Measurements from ENCODE around the gene TTC39A.

GRCh38 chr1:51331206-51332100 is 1.1 kb upstream of the TTC39A start:
- TF ChIP-seq TARDBP (IDR thresholded peaks at IDR 0.05) (no peak), FOXM1 (IDR thresholded peaks at IDR 0.05; ENCODE audit: borderline replicate concordance) (no peak), BHLHE40 (IDR thresholded peaks at IDR 0.05; ENCODE audit: borderline replicate concordance) (no peak), SP1 (IDR thresholded peaks at IDR 0.05) (no peak), CTBP1 (IDR thresholded peaks at IDR 0.05; ENCODE audit: borderline replicate concordance) (no peak), PKNOX1 (IDR thresholded peaks at IDR 0.05) (no peak), SUZ12 (IDR thresholded peaks at IDR 0.05) (no peak), FOXK2 (IDR thresholded peaks at IDR 0.05) (no peak), ZNF384 (IDR thresholded peaks at IDR 0.05) (no peak), HDGF (IDR thresholded peaks at IDR 0.05; ENCODE audit: borderline replicate concordance) (no peak), ARNT (IDR thresholded peaks at IDR 0.05) (no peak), ELF4 (IDR thresholded peaks at IDR 0.05) (no peak), NFRKB (IDR thresholded peaks at IDR 0.05) (no peak), LEF1 (IDR thresholded peaks at IDR 0.05; ENCODE audit: borderline replicate concordance) (no peak)

Data from HEK293T (cell line).